KMS-11 (cell line): Measurements from ENCODE around the gene GALNS.

ENCODE experiments used
- H2AFZ ChIP-seq: fragments of 200-600 bp; sonication (generic); 2 replicates; pipeline ENCODE4 v1.6.1; 2016; ENCODE audit warnings: antibody characterized with exemption, mixed run types, low read depth
- H3K27ac ChIP-seq: fragments of 200-600 bp; sonication (generic); 2 replicates; pipeline ENCODE4 v1.6.1; 2016; ENCODE audit warnings: mild to moderate bottlenecking, mixed run types
- H3K27me3 ChIP-seq: fragments of 200-600 bp; sonication (generic); 2 replicates; pipeline ENCODE4 v1.6.1; 2017; ENCODE audit warnings: mild to moderate bottlenecking, low read depth, mixed run types, moderate library complexity; ENCODE audit not compliant: insufficient read depth
- H3K36me3 ChIP-seq: fragments of 200-600 bp; sonication (generic); 2 replicates; pipeline ENCODE4 v1.6.1; 2017; ENCODE audit warnings: mild to moderate bottlenecking, mixed run types; ENCODE audit not compliant: insufficient read depth
- H3K4me1 ChIP-seq: fragments of 200-600 bp; sonication (generic); 2 replicates; pipeline ENCODE4 v1.6.1; 2016; ENCODE audit warnings: mild to moderate bottlenecking, low read depth, mixed run types; ENCODE audit not compliant: poor library complexity, severe bottlenecking
- H3K4me2 ChIP-seq: fragments of 200-600 bp; sonication (generic); 2 replicates; pipeline ENCODE4 v1.7.0; 2016; ENCODE audit warnings: mild to moderate bottlenecking, mixed run types
- H3K4me3 ChIP-seq: fragments of 200-600 bp; sonication (generic); IDR thresholded peaks from 2 replicates; pipeline ENCODE4 v1.6.1; 2017; ENCODE audit warnings: low read depth, low read length, mixed read lengths; ENCODE audit not compliant: insufficient read depth
- H3K79me2 ChIP-seq: fragments of 200-600 bp; sonication (generic); 2 replicates; pipeline ENCODE4 v1.6.1; 2016; ENCODE audit warnings: low read depth, mixed run types; ENCODE audit not compliant: insufficient read depth
- H3K9ac ChIP-seq: fragments of 200-600 bp; sonication (generic); 2 replicates; pipeline ENCODE4 v1.6.1; 2016; ENCODE audit warnings: mild to moderate bottlenecking, mixed run types
- H4K20me1 ChIP-seq: fragments of 200-600 bp; sonication (generic); 2 replicates; pipeline ENCODE4 v1.6.1; 2016; ENCODE audit warnings: mild to moderate bottlenecking, mixed run types; ENCODE audit not compliant: insufficient read depth
- CTCF ChIP-seq: fragments of 200-600 bp; sonication (generic); conservative IDR thresholded peaks from 2 replicates; pipeline ENCODE4 v1.6.1; 2017; ENCODE audit warnings: low read depth, mild to moderate bottlenecking, antibody characterized with exemption, low read length, moderate library complexity, mixed read lengths

GALNS gene

GRCh38 chr16:88855736-88856121, 1.0 kb downstream of the GALNS start:
- Histone ChIP-seq H3K27me3 (no peaks in the 10 kb centered on the region), H3K9ac (no peak overlapping the region), H2AFZ (no peak overlapping the region), H3K4me1 (peaks cover 7% of the 10 kb centered on the region), H3K4me3 (no peak overlapping the region), H4K20me1 (no peaks in the 10 kb centered on the region), H3K36me3 (no peaks in the 10 kb centered on the region; the same call in 1 of the 2 replicates), H3K79me2 (no peaks in the 10 kb centered on the region; the same call in 1 of the 2 replicates), H3K4me2 (peak overlapping the region; percentile 51; the same call in 1 of the 2 replicates), H3K27ac (no peak overlapping the region)
- TF ChIP-seq CTCF, result no peak

- no peaks in the 10 kb centered on the region; the same call in 1 of the 2 replicates for H3K36me3 ChIP-seq
- H3K4me3 ChIP-seq, result no peak overlapping the region
- H3K9ac ChIP-seq, result no peak overlapping the region
- no peak overlapping the region for H3K27ac ChIP-seq
- H3K79me2 ChIP-seq, result no peaks in the 10 kb centered on the region; the same call in 1 of the 2 replicates
- no peaks in the 10 kb centered on the region for H3K27me3 ChIP-seq
- TF ChIP-seq CTCF, result no peak
- H3K4me1 ChIP-seq, result peaks cover 7% of the 10 kb centered on the region
- H4K20me1 ChIP-seq, result no peaks in the 10 kb centered on the region
- no peak overlapping the region for H2AFZ ChIP-seq
- H3K4me2 ChIP-seq, result no peak overlapping the region
These were observed 1.6 kb downstream of the GALNS start for GRCh38 chr16:88855176-88855575.

- Histone ChIP-seq H2AFZ (no peak overlapping the region), H3K36me3 (no peaks in the 10 kb centered on the region), H3K27ac (no peak overlapping the region), H3K79me2 (no peaks in the 10 kb centered on the region; the same call in 1 of the 2 replicates), H3K27me3 (no peaks in the 10 kb centered on the region), H3K4me3 (no peak overlapping the region), H3K9ac (no peak overlapping the region), H4K20me1 (no peaks in the 10 kb centered on the region), H3K4me1 (peaks cover 7% of the 10 kb centered on the region), H3K4me2 (no peak overlapping the region)
- no peak for TF ChIP-seq CTCF
These were observed 2.2 kb downstream of the GALNS start for GRCh38 chr16:88854306-88855111.

- H3K4me1 ChIP-seq, result peaks cover 7% of the 10 kb centered on the region
- no peak overlapping the region for H3K9ac ChIP-seq
- TF ChIP-seq CTCF, result no peak
- no peak overlapping the region for H3K27ac ChIP-seq
- no peak overlapping the region for H2AFZ ChIP-seq
- no peaks in the 10 kb centered on the region; the same call in 1 of the 2 replicates for H3K79me2 ChIP-seq
- no peak overlapping the region for H3K4me3 ChIP-seq
- no peaks in the 10 kb centered on the region for H3K36me3 ChIP-seq
- no peaks in the 10 kb centered on the region for H4K20me1 ChIP-seq
- no peaks in the 10 kb centered on the region for H3K27me3 ChIP-seq
- no peak overlapping the region for H3K4me2 ChIP-seq
These were observed 3.3 kb downstream of the GALNS start for GRCh38 chr16:88853325-88853941.
